ENCODE results near the gene TRIM65. TPM values are rescaled to one million over a fixed set of nuclear protein-coding genes. Genes with fewer than 3 reads are reported as not detected.
A peak's percentile ranks its signal among the peaks of the same experiment; 100 is the strongest.

TRIM65 gene
- total and polyA plus RNA-seq, 2 of the 13 experiments (the other 11 are each of a cell fraction or from before 2014, with no cell fraction given): 10.3 to 22.4 TPM

DNA sequence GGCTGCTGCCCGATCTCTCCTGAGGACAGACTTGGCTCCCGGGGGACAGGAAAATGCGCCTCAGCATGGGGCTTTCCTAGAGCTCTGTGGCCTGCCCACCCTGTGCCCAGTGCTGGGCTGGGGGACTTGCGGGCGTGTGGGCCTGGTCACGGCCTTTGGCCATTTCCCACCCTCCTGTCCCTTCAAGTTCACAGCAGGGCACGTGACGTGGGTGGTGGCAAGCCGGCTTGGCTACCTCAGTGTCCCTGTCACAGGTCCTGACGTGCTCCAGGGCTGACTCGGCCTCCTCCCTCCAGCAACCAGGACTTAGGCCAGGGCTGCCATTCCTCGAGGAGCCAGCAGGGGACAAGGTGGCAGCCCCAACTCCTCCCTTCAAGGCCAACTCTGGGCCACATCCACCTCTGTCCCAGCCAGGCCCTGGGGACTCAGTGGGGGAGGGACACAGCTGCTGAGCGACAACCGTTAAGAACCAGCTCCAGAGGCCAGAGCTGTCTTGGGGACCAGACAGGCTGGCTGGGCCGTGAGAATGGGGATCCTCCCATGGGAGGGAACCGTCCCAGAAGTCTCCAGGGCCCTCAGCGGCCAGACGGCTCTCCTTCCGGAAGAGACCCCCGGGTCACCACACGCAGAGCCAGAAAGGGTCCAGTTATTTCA, 51.6 kb downstream of the TRIM65 start (continued):
- TF ChIP-seq, protein P1, sequence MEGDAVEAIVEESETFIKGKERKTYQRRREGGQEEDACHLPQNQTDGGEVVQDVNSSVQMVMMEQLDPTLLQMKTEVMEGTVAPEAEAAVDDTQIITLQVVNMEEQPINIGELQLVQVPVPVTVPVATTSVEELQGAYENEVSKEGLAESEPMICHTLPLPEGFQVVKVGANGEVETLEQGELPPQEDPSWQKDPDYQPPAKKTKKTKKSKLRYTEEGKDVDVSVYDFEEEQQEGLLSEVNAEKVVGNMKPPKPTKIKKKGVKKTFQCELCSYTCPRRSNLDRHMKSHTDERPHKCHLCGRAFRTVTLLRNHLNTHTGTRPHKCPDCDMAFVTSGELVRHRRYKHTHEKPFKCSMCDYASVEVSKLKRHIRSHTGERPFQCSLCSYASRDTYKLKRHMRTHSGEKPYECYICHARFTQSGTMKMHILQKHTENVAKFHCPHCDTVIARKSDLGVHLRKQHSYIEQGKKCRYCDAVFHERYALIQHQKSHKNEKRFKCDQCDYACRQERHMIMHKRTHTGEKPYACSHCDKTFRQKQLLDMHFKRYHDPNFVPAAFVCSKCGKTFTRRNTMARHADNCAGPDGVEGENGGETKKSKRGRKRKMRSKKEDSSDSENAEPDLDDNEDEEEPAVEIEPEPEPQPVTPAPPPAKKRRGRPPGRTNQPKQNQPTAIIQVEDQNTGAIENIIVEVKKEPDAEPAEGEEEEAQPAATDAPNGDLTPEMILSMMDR (CRISPR knock-in tag; IDR thresholded peaks at IDR 0.05): peak; percentile 90
- TF ChIP-seq ZNF484 (CRISPR knock-in tag; IDR thresholded peaks at IDR 0.05; ENCODE audit: borderline replicate concordance, low read depth): no peak
- TF ChIP-seq ZNF3 (CRISPR knock-in tag; IDR thresholded peaks at IDR 0.05): no peak
- TF ChIP-seq PRMT3 (CRISPR knock-in tag; IDR thresholded peaks at IDR 0.05; ENCODE audit: borderline replicate concordance, low read depth): no peak
- 0 out of 2 replicates have a peak, but pooled peaks have one; percentile 49 for TF ChIP-seq RNF2 (conservative IDR thresholded peaks at IDR 0.05; ENCODE audit: low read depth)
- TF ChIP-seq YEATS2 (CRISPR knock-in tag; IDR thresholded peaks at IDR 0.05; ENCODE audit: borderline replicate concordance): peak; percentile 71
- TF ChIP-seq ARNT2 (CRISPR knock-in tag; IDR thresholded peaks at IDR 0.05; ENCODE audit: low read depth): no peak
- no peak for TF ChIP-seq MAF1 (CRISPR knock-in tag; IDR thresholded peaks at IDR 0.05; ENCODE audit: borderline replicate concordance)
- TF ChIP-seq ZNF121 (CRISPR knock-in tag; IDR thresholded peaks at IDR 0.05): no peak; the same call in 1 of the 2 replicates
- TF ChIP-seq, protein P2, sequence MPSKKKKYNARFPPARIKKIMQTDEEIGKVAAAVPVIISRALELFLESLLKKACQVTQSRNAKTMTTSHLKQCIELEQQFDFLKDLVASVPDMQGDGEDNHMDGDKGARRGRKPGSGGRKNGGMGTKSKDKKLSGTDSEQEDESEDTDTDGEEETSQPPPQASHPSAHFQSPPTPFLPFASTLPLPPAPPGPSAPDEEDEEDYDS (CRISPR knock-in tag; IDR thresholded peaks at IDR 0.05): no peak; the same call in 1 of the 2 replicates
- TF ChIP-seq, protein P3, sequence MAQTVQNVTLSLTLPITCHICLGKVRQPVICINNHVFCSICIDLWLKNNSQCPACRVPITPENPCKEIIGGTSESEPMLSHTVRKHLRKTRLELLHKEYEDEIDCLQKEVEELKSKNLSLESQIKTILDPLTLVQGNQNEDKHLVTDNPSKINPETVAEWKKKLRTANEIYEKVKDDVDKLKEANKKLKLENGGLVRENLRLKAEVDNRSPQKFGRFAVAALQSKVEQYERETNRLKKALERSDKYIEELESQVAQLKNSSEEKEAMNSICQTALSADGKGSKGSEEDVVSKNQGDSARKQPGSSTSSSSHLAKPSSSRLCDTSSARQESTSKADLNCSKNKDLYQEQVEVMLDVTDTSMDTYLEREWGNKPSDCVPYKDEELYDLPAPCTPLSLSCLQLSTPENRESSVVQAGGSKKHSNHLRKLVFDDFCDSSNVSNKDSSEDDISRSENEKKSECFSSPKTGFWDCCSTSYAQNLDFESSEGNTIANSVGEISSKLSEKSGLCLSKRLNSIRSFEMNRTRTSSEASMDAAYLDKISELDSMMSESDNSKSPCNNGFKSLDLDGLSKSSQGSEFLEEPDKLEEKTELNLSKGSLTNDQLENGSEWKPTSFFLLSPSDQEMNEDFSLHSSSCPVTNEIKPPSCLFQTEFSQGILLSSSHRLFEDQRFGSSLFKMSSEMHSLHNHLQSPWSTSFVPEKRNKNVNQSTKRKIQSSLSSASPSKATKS (CRISPR knock-in tag; IDR thresholded peaks at IDR 0.05): no peak
- TF ChIP-seq, protein P4, sequence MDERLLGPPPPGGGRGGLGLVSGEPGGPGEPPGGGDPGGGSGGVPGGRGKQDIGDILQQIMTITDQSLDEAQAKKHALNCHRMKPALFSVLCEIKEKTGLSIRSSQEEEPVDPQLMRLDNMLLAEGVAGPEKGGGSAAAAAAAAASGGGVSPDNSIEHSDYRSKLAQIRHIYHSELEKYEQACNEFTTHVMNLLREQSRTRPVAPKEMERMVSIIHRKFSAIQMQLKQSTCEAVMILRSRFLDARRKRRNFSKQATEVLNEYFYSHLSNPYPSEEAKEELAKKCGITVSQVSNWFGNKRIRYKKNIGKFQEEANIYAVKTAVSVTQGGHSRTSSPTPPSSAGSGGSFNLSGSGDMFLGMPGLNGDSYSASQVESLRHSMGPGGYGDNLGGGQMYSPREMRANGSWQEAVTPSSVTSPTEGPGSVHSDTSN (CRISPR knock-in tag; IDR thresholded peaks at IDR 0.05): no peak
- TF ChIP-seq TBX2 (CRISPR knock-in tag; IDR thresholded peaks at IDR 0.05; ENCODE audit: borderline replicate concordance): peak; percentile 50; the same call in 1 of the 2 replicates
- peak; percentile 40 for TF ChIP-seq ISL2 (CRISPR knock-in tag; IDR thresholded peaks at IDR 0.05)
- TF ChIP-seq TP53 (CRISPR knock-in tag; conservative IDR thresholded peaks at IDR 0.05): no peak
- TF ChIP-seq, protein P5, sequence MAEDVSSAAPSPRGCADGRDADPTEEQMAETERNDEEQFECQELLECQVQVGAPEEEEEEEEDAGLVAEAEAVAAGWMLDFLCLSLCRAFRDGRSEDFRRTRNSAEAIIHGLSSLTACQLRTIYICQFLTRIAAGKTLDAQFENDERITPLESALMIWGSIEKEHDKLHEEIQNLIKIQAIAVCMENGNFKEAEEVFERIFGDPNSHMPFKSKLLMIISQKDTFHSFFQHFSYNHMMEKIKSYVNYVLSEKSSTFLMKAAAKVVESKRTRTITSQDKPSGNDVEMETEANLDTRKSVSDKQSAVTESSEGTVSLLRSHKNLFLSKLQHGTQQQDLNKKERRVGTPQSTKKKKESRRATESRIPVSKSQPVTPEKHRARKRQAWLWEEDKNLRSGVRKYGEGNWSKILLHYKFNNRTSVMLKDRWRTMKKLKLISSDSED (CRISPR knock-in tag; IDR thresholded peaks at IDR 0.05): no peak
- TF ChIP-seq SSRP1 (CRISPR knock-in tag; IDR thresholded peaks at IDR 0.05): peak; percentile 45; the same call in 1 of the 2 replicates
- no peak for TF ChIP-seq RFXAP (CRISPR knock-in tag; IDR thresholded peaks at IDR 0.05; ENCODE audit: borderline replicate concordance)
- TF ChIP-seq SMC3 (IDR thresholded peaks at IDR 0.05; ENCODE audit: low read length): peak; percentile 23; the same call in 1 of the 2 replicates
- TF ChIP-seq, protein P6, sequence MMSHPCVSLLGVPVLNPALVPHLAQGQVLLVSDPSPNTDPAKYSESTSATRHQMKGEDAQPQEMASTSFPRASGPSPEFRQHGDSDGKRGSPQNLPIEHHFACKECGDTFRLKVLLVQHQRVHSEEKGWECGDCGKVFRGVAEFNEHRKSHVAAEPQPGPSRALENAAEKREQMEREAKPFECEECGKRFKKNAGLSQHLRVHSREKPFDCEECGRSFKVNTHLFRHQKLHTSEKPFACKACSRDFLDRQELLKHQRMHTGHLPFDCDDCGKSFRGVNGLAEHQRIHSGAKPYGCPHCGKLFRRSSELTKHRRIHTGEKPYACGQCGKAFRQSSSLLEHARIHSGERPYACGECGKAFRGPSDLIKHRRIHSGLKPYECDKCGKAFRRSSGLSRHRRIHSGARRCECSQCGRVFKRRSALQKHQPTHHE (CRISPR knock-in tag; IDR thresholded peaks at IDR 0.05; ENCODE audit: borderline replicate concordance): no peak
- TF ChIP-seq ZKSCAN8 (CRISPR knock-in tag; IDR thresholded peaks at IDR 0.05; ENCODE audit: borderline replicate concordance): 0 out of 2 replicates have a peak, but pooled peaks have one; percentile 32

Measured in HepG2 (cell line).